SK-N-SH (cell line): ENCODE results near the gene BCL6. TPM values are rescaled to one million over a fixed set of nuclear protein-coding genes. Genes with fewer than 3 reads are reported as not detected.

ENCODE experiments used
- CTCF ChIA-PET: fragments of 300-600, 350-600 bp; formaldehyde crosslinking; extraction: SDS; loops from one replicate; lab custom pipeline; 2021; lab: Yijun Ruan, JAX
- POLR2A ChIA-PET: fragments of 350-600 bp; sonication (Branson Sonifier 250); formaldehyde crosslinking; extraction: SDS; loops from one replicate; lab custom pipeline; 2020; ENCODE audit warnings: antibody characterized with exemption, inconsistent platforms; lab: Yijun Ruan, JAX
- DNase-seq: peaks from one replicate; pipeline ENCODE4 v3.0.0; 2012
- H2AFZ ChIP-seq: fragments of 200-600 bp; sonication (generic); 2 replicates; pipeline ENCODE4 v1.8.1; 2016; ENCODE audit warnings: antibody characterized with exemption, mild to moderate bottlenecking, low read depth
- H3F3A ChIP-seq: fragments of 200-600 bp; sonication (generic); replicated peaks from 2 replicates; pipeline ENCODE3; 2016; ENCODE audit warnings: antibody characterized with exemption, mild to moderate bottlenecking; ENCODE audit not compliant: insufficient read depth
- H3K27ac ChIP-seq, 2 experiments: fragments of 200-500 bp in 1 of 2; fragments of 200-600 bp in 1 of 2; sonication (Bioruptor generic) in 1 of 2; sonication (generic), shearing (Covaris generic) in 1 of 2; 2 replicates each; pipeline versions ENCODE4 v1.5.1 to v1.6.1; 2014 to 2016; ENCODE audit warnings: low read depth in 2 of 2, inconsistent platforms in 1 of 2, low read length in 1 of 2, mild to moderate bottlenecking in 1 of 2, mixed read lengths in 1 of 2
- H3K27me3 ChIP-seq: fragments of 200-600 bp; sonication (generic), shearing (Covaris generic); 2 replicates; pipeline ENCODE4 v1.6.1; 2016; ENCODE audit warnings: mixed run types; ENCODE audit not compliant: insufficient read depth
- H3K36me3 ChIP-seq, 2 experiments: fragments of 200-500 bp in 1 of 2; fragments of 200-600 bp in 1 of 2; sonication (Bioruptor generic) in 1 of 2; sonication (generic) in 1 of 2; replicated peaks in 1 of 2; 2 replicates each; pipeline versions ENCODE3 to v1.5.1; 2014 to 2016; ENCODE audit warnings: low read length in 1 of 2, mild to moderate bottlenecking in 1 of 2; ENCODE audit not compliant: insufficient read depth in 2 of 2, control insufficient read depth in 1 of 2
- H3K4me1 ChIP-seq, 2 experiments: fragments of 200-500 bp in 1 of 2; fragments of 200-600 bp in 1 of 2; sonication (Bioruptor generic) in 1 of 2; sonication (generic), shearing (Covaris generic) in 1 of 2; 2 replicates each; pipeline versions ENCODE4 v1.5.1 to v1.6.1; 2014 to 2016; ENCODE audit warnings: low read depth in 1 of 2, low read length in 1 of 2, mixed run types in 1 of 2; ENCODE audit not compliant: insufficient read depth in 2 of 2, control insufficient read depth in 1 of 2
- H3K4me2 ChIP-seq: fragments of 200-600 bp; sonication (generic), shearing (Covaris generic); 2 replicates; pipeline ENCODE4 v1.6.1; 2017; ENCODE audit warnings: mixed run types
- H3K4me3 ChIP-seq, 2 experiments: fragments of 200-500 bp in 1 of 2; fragments of 200-600 bp in 1 of 2; sonication (Bioruptor generic) in 1 of 2; sonication (generic), shearing (Covaris generic) in 1 of 2; 2 replicates each; pipeline versions ENCODE4 v1.5.1 to v1.8.1; 2014 to 2016; ENCODE audit warnings: low read depth in 2 of 2, inconsistent platforms in 1 of 2, low read length in 1 of 2, mild to moderate bottlenecking in 1 of 2, mixed read lengths in 1 of 2, moderate library complexity in 1 of 2
- H3K79me2 ChIP-seq: fragments of 200-600 bp; sonication (generic); 2 replicates; pipeline ENCODE4 v1.8.1; 2017; ENCODE audit warnings: mild to moderate bottlenecking; ENCODE audit not compliant: insufficient read depth
- H3K9ac ChIP-seq: fragments of 200-600 bp; sonication (generic); 2 replicates; pipeline ENCODE4 v1.6.1; 2017; ENCODE audit warnings: mixed run types
- H3K9me2 ChIP-seq: fragments of 200-600 bp; sonication (generic); 2 replicates; pipeline ENCODE4 v1.6.1; 2017; ENCODE audit warnings: mixed run types
- H3K9me3 ChIP-seq: fragments of 200-600 bp; sonication (generic); 2 replicates; pipeline ENCODE4 v1.6.1; 2017; ENCODE audit warnings: mixed run types, mild to moderate bottlenecking, moderate library complexity
- H4K20me1 ChIP-seq: fragments of 200-600 bp; sonication (generic); 2 replicates; pipeline ENCODE4 v1.6.1; 2017; ENCODE audit warnings: mild to moderate bottlenecking, mixed run types; ENCODE audit not compliant: insufficient read depth
- ELF1 ChIP-seq: IDR thresholded peaks from 2 replicates; pipeline ENCODE4 v1.4.0; 2012
- EP300 ChIP-seq, 2 experiments: IDR thresholded peaks; 2 replicates each; pipeline versions ENCODE4 v1.4.0 to v1.6.1; 2012; ENCODE audit warnings: borderline replicate concordance in 1 of 2, low read depth in 1 of 2, low read length in 1 of 2
- FOSL2 ChIP-seq: IDR thresholded peaks from 2 replicates; pipeline ENCODE4 v1.4.0; 2012; ENCODE audit warnings: low read depth, mild to moderate bottlenecking, moderate library complexity, borderline replicate concordance
- FOXJ3 ChIP-seq: sonication (generic); formaldehyde crosslinking; IDR thresholded peaks from 2 replicates; pipeline ENCODE4 v1.5.1; 2020; ENCODE audit warnings: mild to moderate bottlenecking, missing genetic modification reagents
- FOXM1 ChIP-seq: IDR thresholded peaks from 2 replicates; pipeline ENCODE4 v1.4.0; 2012; ENCODE audit warnings: low read depth, mild to moderate bottlenecking
- GABPA ChIP-seq: IDR thresholded peaks from 2 replicates; pipeline ENCODE4 v1.4.0; 2012; ENCODE audit warnings: low read depth, mild to moderate bottlenecking
- JUND ChIP-seq: IDR thresholded peaks from 2 replicates; pipeline ENCODE4 v1.4.0; 2012
- NFIC ChIP-seq: IDR thresholded peaks from 2 replicates; pipeline ENCODE4 v1.4.0; 2012; ENCODE audit warnings: borderline replicate concordance
- POLR2AphosphoS5 ChIP-seq: IDR thresholded peaks from 2 replicates; pipeline ENCODE4 v1.6.1; 2012; ENCODE audit warnings: low read depth, low read length
- RCOR1 ChIP-seq: fragments of 150-350 bp; IDR thresholded peaks from 2 replicates; pipeline ENCODE4 v1.6.1; 2017; ENCODE audit warnings: antibody characterized with exemption, low read length
- RFX5 ChIP-seq: IDR thresholded peaks from 2 replicates; pipeline ENCODE4 v1.6.1; 2012; ENCODE audit warnings: mild to moderate bottlenecking, improper control_type of control experiment, low read length
- SIN3A ChIP-seq: IDR thresholded peaks from 2 replicates; pipeline ENCODE4 v1.6.1; 2012; ENCODE audit warnings: low read depth, mild to moderate bottlenecking, low read length, moderate library complexity, borderline replicate concordance
- SMC3 ChIP-seq: IDR thresholded peaks from 2 replicates; pipeline ENCODE4 v1.6.1; 2012; ENCODE audit warnings: low read depth, low read length, improper control_type of control experiment
- TAF1 ChIP-seq: IDR thresholded peaks from 2 replicates; pipeline ENCODE4 v1.6.1; 2012; ENCODE audit warnings: low read depth, mild to moderate bottlenecking, low read length, moderate library complexity, borderline replicate concordance
- TCF12 ChIP-seq: IDR thresholded peaks from 2 replicates; pipeline ENCODE4 v1.4.0; 2012
- TEAD4 ChIP-seq: IDR thresholded peaks from 2 replicates; pipeline ENCODE4 v1.4.0; 2012; ENCODE audit warnings: mild to moderate bottlenecking, borderline replicate concordance; ENCODE audit not compliant: insufficient read depth
- WGBS: methylation state at CpG from one replicate; pipeline ENCODE4 v1.1.6; 2017; ENCODE audit warnings: low lambda C conversion rate; 5-methylcytosine and 5-hydroxymethylcytosine counted together
- polyA plus RNA-seq, 3 experiments: library from polyadenylated mRNA; depleted of rRNA; stranded (reverse); fragments of >200 nt; gene quantifications; 2 replicates each; pipeline ENCODE4 v1.2.3, GENCODE V29; 2012
- TF ChIP-seq, protein P1 (sequence below): IDR thresholded peaks from 2 replicates; pipeline ENCODE4; 2012
- TF ChIP-seq, protein P2 (sequence below): IDR thresholded peaks from 2 replicates; pipeline ENCODE4 v1.4.0; 2012; ENCODE audit warnings: low read depth
- TF ChIP-seq, protein P3 (sequence below): fragments of 150-350 bp; IDR thresholded peaks from 2 replicates; pipeline ENCODE4 v1.6.1; 2017; ENCODE audit warnings: antibody characterized with exemption, low read length, low read depth, borderline replicate concordance
- TF ChIP-seq, protein P4 (sequence below): IDR thresholded peaks from 2 replicates; pipeline ENCODE4 v1.4.0; 2012; ENCODE audit warnings: low read depth, borderline replicate concordance

BCL6 gene
- polyA plus RNA-seq, 1 of the 3 experiments (the other 2 are of a cell fraction) = 13.8 TPM

DNA sequence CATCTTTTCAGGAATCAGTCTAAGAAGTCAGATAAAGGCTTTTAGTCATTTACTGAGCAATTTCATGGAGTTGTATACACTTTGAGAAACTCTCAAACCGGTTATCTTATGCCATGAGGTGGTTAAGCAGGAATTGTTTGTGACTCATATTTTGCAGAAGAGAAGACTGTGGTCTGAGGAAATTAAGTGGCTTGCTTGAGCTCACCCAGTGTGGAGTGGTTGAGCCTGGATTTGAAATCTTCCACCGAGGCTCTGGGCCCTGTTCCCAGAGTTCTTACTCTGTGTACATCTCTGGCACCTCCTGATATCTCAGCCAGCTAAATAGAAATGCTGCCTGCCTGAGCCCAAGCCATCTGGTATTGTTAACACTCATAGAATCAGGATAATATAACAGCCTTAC is 37.8 kb upstream of the BCL6 start:
- peak overlapping the region; percentile 74 for H2AFZ ChIP-seq
- 8% methylated on average over 2 of the region's 2 CpGs for WGBS
- H3K4me1 ChIP-seq = no peaks in the 10 kb centered on the region; a peak in 1 of 4 replicates
- H3K9me3 ChIP-seq = no peaks in the 10 kb centered on the region
- no peaks in the 10 kb centered on the region for H3K36me3 ChIP-seq
- no peaks in the 10 kb centered on the region for H3K27me3 ChIP-seq
- H3K27ac ChIP-seq = peak overlapping the region in 1 of 2 experiments; percentile 84; a peak in 2 of 4 replicates
- TF ChIP-seq ELF1 (0 out of 2 replicates have a peak, but pooled peaks have one; percentile 11), FOSL2 (peak; percentile 82; the same call in 1 of the 2 replicates), FOXM1 (0 out of 2 replicates have a peak, but pooled peaks have one; percentile 30), TCF12 (peak; percentile 71; the same call in 1 of the 2 replicates), JUND (peak; percentile 58), RFX5 (no peak), NFIC (peak; percentile 37; the same call in 1 of the 2 replicates), SIN3A (no peak), EP300 (IDR thresholded peaks at IDR 0.05; ENCODE audit: borderline replicate concordance in 1 of 2, low read depth in 1 of 2, low read length in 1 of 2) (peak in 1 of 2 experiments; percentile 47; a peak in 1 of 4 replicates), TEAD4 (0 out of 2 replicates have a peak, but pooled peaks have one; percentile 43)
- TF ChIP-seq, protein P1, sequence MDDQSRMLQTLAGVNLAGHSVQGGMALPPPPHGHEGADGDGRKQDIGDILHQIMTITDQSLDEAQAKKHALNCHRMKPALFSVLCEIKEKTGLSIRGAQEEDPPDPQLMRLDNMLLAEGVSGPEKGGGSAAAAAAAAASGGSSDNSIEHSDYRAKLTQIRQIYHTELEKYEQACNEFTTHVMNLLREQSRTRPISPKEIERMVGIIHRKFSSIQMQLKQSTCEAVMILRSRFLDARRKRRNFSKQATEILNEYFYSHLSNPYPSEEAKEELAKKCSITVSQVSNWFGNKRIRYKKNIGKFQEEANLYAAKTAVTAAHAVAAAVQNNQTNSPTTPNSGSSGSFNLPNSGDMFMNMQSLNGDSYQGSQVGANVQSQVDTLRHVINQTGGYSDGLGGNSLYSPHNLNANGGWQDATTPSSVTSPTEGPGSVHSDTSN = peak; percentile 58
- TF ChIP-seq, protein P2, sequence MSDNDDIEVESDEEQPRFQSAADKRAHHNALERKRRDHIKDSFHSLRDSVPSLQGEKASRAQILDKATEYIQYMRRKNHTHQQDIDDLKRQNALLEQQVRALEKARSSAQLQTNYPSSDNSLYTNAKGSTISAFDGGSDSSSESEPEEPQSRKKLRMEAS = peak; percentile 38; the same call in 1 of the 2 replicates
- TF ChIP-seq, protein P3, sequence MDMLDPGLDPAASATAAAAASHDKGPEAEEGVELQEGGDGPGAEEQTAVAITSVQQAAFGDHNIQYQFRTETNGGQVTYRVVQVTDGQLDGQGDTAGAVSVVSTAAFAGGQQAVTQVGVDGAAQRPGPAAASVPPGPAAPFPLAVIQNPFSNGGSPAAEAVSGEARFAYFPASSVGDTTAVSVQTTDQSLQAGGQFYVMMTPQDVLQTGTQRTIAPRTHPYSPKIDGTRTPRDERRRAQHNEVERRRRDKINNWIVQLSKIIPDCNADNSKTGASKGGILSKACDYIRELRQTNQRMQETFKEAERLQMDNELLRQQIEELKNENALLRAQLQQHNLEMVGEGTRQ = no peak
- POLR2A ChIA-PET = no interaction called here
- no peak overlapping the region for H3K4me3 ChIP-seq
- H3K9me2 ChIP-seq = no peaks in the 10 kb centered on the region
- H3K79me2 ChIP-seq = no peaks in the 10 kb centered on the region
- peaks cover 14% of the 10 kb centered on the region for H3F3A ChIP-seq
- H4K20me1 ChIP-seq = no peaks in the 10 kb centered on the region
- peak overlapping the region; percentile 45 for H3K4me2 ChIP-seq
- no peak overlapping the region for H3K9ac ChIP-seq
- CTCF ChIA-PET = no interaction called here
- no peak for DNase-seq

DNA sequence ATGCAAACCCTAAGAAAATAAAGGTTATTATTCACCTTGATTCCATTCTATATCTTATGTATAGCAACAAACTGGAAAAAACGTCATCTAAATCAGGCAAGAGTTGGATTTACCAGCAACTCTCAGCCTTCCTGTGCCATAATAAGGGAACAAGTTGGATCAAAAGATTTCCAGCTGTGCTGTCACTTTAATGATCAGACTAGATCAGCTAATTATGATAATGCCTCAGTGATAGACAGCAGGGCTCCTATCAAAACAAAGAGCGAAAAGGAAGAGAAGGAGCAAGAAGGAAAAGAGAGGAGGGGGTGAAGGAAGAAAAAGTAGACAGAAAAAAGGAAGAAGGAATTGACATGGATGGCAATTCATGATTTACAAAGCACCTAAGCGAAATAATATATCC is 36.7 kb upstream of the BCL6 start:
- Histone ChIP-seq H4K20me1 (no peaks in the 10 kb centered on the region), H3K79me2 (no peaks in the 10 kb centered on the region), H3K36me3 (no peaks in the 10 kb centered on the region), H3K9me3 (no peaks in the 10 kb centered on the region), H3K9ac (no peak overlapping the region), H3K27ac (no peak overlapping the region), H3K9me2 (no peaks in the 10 kb centered on the region), H3F3A (peaks cover 24% of the 10 kb centered on the region), H2AFZ (no peak overlapping the region)
- CTCF ChIA-PET = interaction anchor here (1.9 kb wide), 1 partner anchor 41 kb away, joined by 5 read pairs; no protein-coding TSS in a partner anchor
- WGBS = 79% methylated on average over 3 of the region's 3 CpGs
- DNase-seq = no peak
- no peak for TF ChIP-seq RCOR1
- no peak for TF ChIP-seq JUND
- TF ChIP-seq, protein P4, sequence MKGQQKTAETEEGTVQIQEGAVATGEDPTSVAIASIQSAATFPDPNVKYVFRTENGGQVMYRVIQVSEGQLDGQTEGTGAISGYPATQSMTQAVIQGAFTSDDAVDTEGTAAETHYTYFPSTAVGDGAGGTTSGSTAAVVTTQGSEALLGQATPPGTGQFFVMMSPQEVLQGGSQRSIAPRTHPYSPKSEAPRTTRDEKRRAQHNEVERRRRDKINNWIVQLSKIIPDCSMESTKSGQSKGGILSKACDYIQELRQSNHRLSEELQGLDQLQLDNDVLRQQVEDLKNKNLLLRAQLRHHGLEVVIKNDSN = no peak
- no peak for TF ChIP-seq GABPA
- TF ChIP-seq FOXJ3 (CRISPR knock-in tag) = no peak
- no peak for TF ChIP-seq SMC3
- no peak for TF ChIP-seq EP300 (IDR thresholded peaks at IDR 0.05; ENCODE audit: borderline replicate concordance in 1 of 2, low read depth in 1 of 2, low read length in 1 of 2)
- TF ChIP-seq RFX5 = no peak
- TF ChIP-seq TEAD4 = no peak
- TF ChIP-seq ELF1 = no peak
- TF ChIP-seq TAF1 = no peak
- TF ChIP-seq, protein P2 = no peak
- no peak for TF ChIP-seq POLR2AphosphoS5
- TF ChIP-seq, all 33 proteins: peak for 0
- no peaks in the 10 kb centered on the region for H3K27me3 ChIP-seq
- no peak overlapping the region for H3K4me2 ChIP-seq
- H3K4me3 ChIP-seq = no peak overlapping the region
- POLR2A ChIA-PET = no interaction called here
- no peaks in the 10 kb centered on the region; a peak in 1 of 4 replicates for H3K4me1 ChIP-seq
